Measurements from ENCODE around the gene MAP7D2.

The MAP7D2 gene

GRCh38 chrX:20063153-20063552, 53.6 kb downstream of the MAP7D2 start:
- DNase-seq (ENCODE audit: low read depth), result no peak
- no peaks in the 10 kb centered on the region for H3K36me3 ChIP-seq (ENCODE audit: control insufficient read depth, insufficient read depth, low read length, severe bottlenecking)
- peaks cover 34% of the 10 kb centered on the region for H3K27me3 ChIP-seq (replicated peaks; ENCODE audit: control insufficient read depth, insufficient read depth, low read length)
- H3K9me3 ChIP-seq (ENCODE audit: control insufficient read depth, low read length), result no peaks in the 10 kb centered on the region
- no peak overlapping the region for H3K4me3 ChIP-seq (ENCODE audit: low read length)
- H3K9ac ChIP-seq (ENCODE audit: low read length), result no peak overlapping the region
- H3K4me1 ChIP-seq (ENCODE audit: control insufficient read depth, insufficient read depth, low read length), result peaks cover 17% of the 10 kb centered on the region

DNA sequence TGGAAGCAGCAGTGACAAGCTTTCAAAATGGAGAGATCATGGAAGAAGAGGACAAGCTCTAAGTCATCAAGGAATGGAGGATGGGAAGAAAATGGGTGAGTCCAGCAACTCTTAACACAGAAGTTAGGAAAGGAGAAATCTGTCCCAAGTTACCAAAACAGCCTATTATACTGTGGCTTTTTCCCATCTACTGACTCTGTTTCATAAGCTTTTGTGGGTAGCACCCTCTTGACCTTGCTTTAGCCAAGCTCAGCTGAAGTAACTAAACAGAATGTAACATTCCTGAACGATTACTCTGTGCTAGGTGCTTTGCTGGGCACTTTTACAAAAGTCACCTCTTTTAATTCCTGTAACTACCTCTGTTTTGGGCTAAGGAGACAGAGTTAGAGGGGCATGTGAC, 54.9 kb downstream of the MAP7D2 start:
- Histone ChIP-seq H3K27me3 (replicated peaks; ENCODE audit: control insufficient read depth, insufficient read depth, low read length) (peaks cover 41% of the 10 kb centered on the region), H3K9me3 (ENCODE audit: control insufficient read depth, low read length) (no peaks in the 10 kb centered on the region), H3K36me3 (ENCODE audit: control insufficient read depth, insufficient read depth, low read length, severe bottlenecking) (no peaks in the 10 kb centered on the region), H3K4me1 (ENCODE audit: control insufficient read depth, insufficient read depth, low read length) (peaks cover 4% of the 10 kb centered on the region), H3K9ac (ENCODE audit: low read length) (no peak overlapping the region), H3K4me3 (ENCODE audit: low read length) (no peak overlapping the region)
- DNase-seq (ENCODE audit: low read depth), result peak; percentile 59

DNA sequence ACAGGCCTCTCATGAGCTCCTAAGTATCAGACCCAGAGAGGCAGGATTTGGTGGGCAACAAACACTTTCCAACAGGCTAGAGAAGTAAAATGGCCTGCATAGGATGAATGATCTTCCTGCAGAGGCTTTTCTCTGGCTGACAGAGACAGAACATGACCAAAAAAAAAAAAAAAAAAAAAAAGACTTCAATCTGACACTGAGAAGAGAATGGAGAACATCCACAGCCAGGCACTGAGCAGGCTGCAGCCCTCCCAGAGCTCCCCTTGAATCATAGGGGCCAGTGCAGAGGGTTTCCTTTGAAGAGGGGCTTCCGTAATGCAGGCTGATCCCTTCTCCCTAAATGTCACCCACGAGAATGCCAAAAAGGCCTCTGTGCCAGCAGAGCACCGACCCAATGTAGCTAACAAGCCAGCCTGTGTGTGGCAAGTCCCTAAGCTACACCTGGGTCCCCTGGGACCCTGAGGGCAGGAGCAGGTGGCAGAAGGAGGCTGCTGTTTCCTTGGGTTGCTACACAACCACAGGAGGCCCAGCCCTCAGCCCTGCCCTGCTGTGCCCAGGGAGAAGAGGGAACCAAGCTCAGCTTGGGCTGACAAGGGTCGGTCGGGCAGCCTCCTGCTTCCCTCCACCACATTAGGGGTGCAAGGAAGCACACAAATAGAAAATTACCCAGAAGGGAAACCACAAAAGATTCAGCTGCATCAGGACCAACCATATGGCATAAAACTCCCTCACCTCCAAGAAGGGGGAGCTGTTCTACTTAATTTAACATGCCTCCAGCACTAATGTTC, 55.6 kb downstream of the MAP7D2 start:
- Histone ChIP-seq H3K4me1 (ENCODE audit: control insufficient read depth, insufficient read depth, low read length) (peaks cover 4% of the 10 kb centered on the region), H3K4me3 (ENCODE audit: low read length) (no peak overlapping the region), H3K36me3 (ENCODE audit: control insufficient read depth, insufficient read depth, low read length, severe bottlenecking) (no peaks in the 10 kb centered on the region), H3K9me3 (ENCODE audit: control insufficient read depth, low read length) (no peaks in the 10 kb centered on the region), H3K9ac (ENCODE audit: low read length) (no peak overlapping the region), H3K27me3 (replicated peaks; ENCODE audit: control insufficient read depth, insufficient read depth, low read length) (peaks cover 48% of the 10 kb centered on the region)
- DNase-seq (ENCODE audit: low read depth), result no peak

- H3K4me3 ChIP-seq (ENCODE audit: low read length), result no peak overlapping the region
- peaks cover 4% of the 10 kb centered on the region for H3K4me1 ChIP-seq (ENCODE audit: control insufficient read depth, insufficient read depth, low read length)
- H3K36me3 ChIP-seq (ENCODE audit: control insufficient read depth, insufficient read depth, low read length, severe bottlenecking), result no peaks in the 10 kb centered on the region
- no peaks in the 10 kb centered on the region for H3K9me3 ChIP-seq (ENCODE audit: control insufficient read depth, low read length)
- peaks cover 56% of the 10 kb centered on the region for H3K27me3 ChIP-seq (replicated peaks; ENCODE audit: control insufficient read depth, insufficient read depth, low read length)
- DNase-seq (ENCODE audit: low read depth), result no peak
- no peak overlapping the region for H3K9ac ChIP-seq (ENCODE audit: low read length)
These were observed 57.1 kb downstream of the MAP7D2 start for GRCh38 chrX:20059467-20060128.

GRCh38 chrX:20057479-20057878, 59.2 kb downstream of the MAP7D2 start:
- Histone ChIP-seq H3K9ac (ENCODE audit: low read length) (no peak overlapping the region), H3K27me3 (replicated peaks; ENCODE audit: control insufficient read depth, insufficient read depth, low read length) (peaks cover 37% of the 10 kb centered on the region), H3K4me1 (ENCODE audit: control insufficient read depth, insufficient read depth, low read length) (peaks cover 4% of the 10 kb centered on the region), H3K4me3 (ENCODE audit: low read length) (no peak overlapping the region), H3K36me3 (ENCODE audit: control insufficient read depth, insufficient read depth, low read length, severe bottlenecking) (no peaks in the 10 kb centered on the region), H3K9me3 (ENCODE audit: control insufficient read depth, low read length) (no peaks in the 10 kb centered on the region)
- no peak for DNase-seq (ENCODE audit: low read depth)

DNA sequence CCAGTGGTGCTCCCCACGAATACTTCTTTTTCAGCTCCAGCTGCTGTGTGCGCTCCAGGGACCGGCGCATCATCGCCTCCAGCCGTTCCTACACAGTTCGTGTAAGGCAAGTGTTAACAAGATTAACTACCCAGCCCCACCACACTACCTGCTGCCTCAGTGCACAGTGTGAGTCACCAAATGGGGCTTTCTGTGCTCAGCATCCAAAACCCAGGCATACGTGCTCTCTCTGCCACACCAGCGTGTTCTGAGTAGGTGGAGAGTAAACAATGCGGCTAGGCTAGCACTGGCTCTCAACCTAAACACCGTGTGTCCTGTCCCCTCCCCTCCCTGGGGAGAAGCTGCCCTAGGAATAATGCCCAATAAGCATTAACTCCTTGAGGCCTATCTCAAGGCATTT, 60.0 kb downstream of the MAP7D2 start:
- H3K36me3 ChIP-seq (ENCODE audit: control insufficient read depth, insufficient read depth, low read length, severe bottlenecking), result no peaks in the 10 kb centered on the region
- no peaks in the 10 kb centered on the region for H3K4me1 ChIP-seq (ENCODE audit: control insufficient read depth, insufficient read depth, low read length)
- peaks cover 42% of the 10 kb centered on the region for H3K27me3 ChIP-seq (replicated peaks; ENCODE audit: control insufficient read depth, insufficient read depth, low read length)
- no peak overlapping the region for H3K9ac ChIP-seq (ENCODE audit: low read length)
- no peak for DNase-seq (ENCODE audit: low read depth)
- no peak overlapping the region for H3K4me3 ChIP-seq (ENCODE audit: low read length)
- no peaks in the 10 kb centered on the region for H3K9me3 ChIP-seq (ENCODE audit: control insufficient read depth, low read length)

DNA sequence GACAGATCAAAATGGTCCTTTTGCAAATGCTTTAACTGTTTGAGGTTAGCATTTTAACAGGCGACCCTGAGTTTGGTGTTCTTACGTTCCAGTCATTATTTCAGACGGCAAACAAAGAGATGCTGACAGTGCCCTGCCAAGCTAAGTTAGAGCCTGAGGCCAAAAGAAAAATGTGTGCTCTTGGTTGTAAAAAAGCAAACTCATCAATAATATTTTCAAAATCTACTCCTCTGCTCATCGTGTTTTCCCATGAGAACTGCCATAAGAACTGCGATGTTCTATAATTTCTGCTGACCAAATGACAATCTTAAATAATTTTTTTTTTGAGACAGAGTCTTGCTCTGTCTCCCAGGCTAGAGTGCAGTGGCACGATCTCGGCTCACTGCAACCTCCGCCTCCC, 63.2 kb downstream of the MAP7D2 start:
- H3K36me3 ChIP-seq (ENCODE audit: control insufficient read depth, insufficient read depth, low read length, severe bottlenecking), result no peaks in the 10 kb centered on the region
- no peak overlapping the region for H3K4me3 ChIP-seq (ENCODE audit: low read length)
- no peaks in the 10 kb centered on the region for H3K4me1 ChIP-seq (ENCODE audit: control insufficient read depth, insufficient read depth, low read length)
- peaks cover 34% of the 10 kb centered on the region for H3K27me3 ChIP-seq (replicated peaks; ENCODE audit: control insufficient read depth, insufficient read depth, low read length)
- H3K9me3 ChIP-seq (ENCODE audit: control insufficient read depth, low read length), result peaks cover 4% of the 10 kb centered on the region
- H3K9ac ChIP-seq (ENCODE audit: low read length), result no peak overlapping the region
- no peak for DNase-seq (ENCODE audit: low read depth)

GRCh38 chrX:20046864-20047263, 69.8 kb downstream of the MAP7D2 start:
- no peaks in the 10 kb centered on the region for H3K4me1 ChIP-seq (ENCODE audit: control insufficient read depth, insufficient read depth, low read length)
- H3K9me3 ChIP-seq (ENCODE audit: control insufficient read depth, low read length), result peaks cover 4% of the 10 kb centered on the region
- H3K27me3 ChIP-seq (replicated peaks; ENCODE audit: control insufficient read depth, insufficient read depth, low read length), result peaks cover 9% of the 10 kb centered on the region
- H3K4me3 ChIP-seq (ENCODE audit: low read length), result no peak overlapping the region
- no peak overlapping the region for H3K9ac ChIP-seq (ENCODE audit: low read length)
- no peak for DNase-seq (ENCODE audit: low read depth)
- no peaks in the 10 kb centered on the region for H3K36me3 ChIP-seq (ENCODE audit: control insufficient read depth, insufficient read depth, low read length, severe bottlenecking)

DNA sequence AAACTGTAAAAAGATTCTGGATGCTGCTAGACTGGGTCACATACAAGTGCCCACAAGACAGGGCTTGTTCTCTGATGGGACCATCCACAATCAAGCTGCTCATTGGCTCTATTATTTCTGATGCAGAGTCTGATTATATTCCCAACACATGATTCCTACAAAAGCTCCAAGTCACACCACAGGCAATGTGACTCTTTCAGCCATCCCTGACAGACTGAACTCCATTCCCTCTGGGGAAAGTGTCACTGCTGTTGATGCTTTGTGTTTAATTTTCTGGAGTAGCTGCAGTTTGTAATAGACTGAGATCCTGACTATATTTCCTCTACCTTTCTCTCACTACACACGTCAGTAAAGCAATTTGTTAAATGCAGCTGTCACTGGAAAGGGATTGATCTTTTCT, 70.5 kb downstream of the MAP7D2 start:
- DNase-seq (ENCODE audit: low read depth), result no peak
- Histone ChIP-seq H3K4me1 (ENCODE audit: control insufficient read depth, insufficient read depth, low read length) (no peaks in the 10 kb centered on the region), H3K36me3 (ENCODE audit: control insufficient read depth, insufficient read depth, low read length, severe bottlenecking) (no peaks in the 10 kb centered on the region), H3K27me3 (replicated peaks; ENCODE audit: control insufficient read depth, insufficient read depth, low read length) (peaks cover 8% of the 10 kb centered on the region), H3K9ac (ENCODE audit: low read length) (no peak overlapping the region), H3K4me3 (ENCODE audit: low read length) (no peak overlapping the region), H3K9me3 (ENCODE audit: control insufficient read depth, low read length) (peaks cover 4% of the 10 kb centered on the region)

DNA sequence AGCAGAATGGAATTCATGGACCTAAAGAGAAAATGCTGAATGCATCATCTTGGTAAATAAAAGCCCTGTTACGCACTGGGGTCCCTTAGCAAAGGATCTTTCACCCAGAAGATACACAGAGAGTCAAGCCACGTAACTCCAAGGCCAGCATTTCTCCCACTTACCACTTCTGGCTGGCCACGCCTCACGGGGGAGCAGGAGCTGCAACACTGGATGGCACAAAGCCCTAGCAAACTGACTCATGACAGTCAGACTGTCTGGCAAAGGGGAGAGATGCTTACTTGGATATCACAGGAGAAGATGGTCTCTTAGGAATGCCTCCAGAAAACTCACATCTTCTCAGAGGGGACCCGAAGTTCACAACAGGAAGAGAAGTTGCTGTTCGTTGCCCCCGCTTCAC, 74.5 kb downstream of the MAP7D2 start:
- DNase-seq (ENCODE audit: low read depth), result no peak
- Histone ChIP-seq H3K4me1 (ENCODE audit: control insufficient read depth, insufficient read depth, low read length) (no peaks in the 10 kb centered on the region), H3K27me3 (replicated peaks; ENCODE audit: control insufficient read depth, insufficient read depth, low read length) (peaks cover 4% of the 10 kb centered on the region), H3K9me3 (ENCODE audit: control insufficient read depth, low read length) (no peaks in the 10 kb centered on the region), H3K4me3 (ENCODE audit: low read length) (no peak overlapping the region), H3K9ac (ENCODE audit: low read length) (no peak overlapping the region), H3K36me3 (ENCODE audit: control insufficient read depth, insufficient read depth, low read length, severe bottlenecking) (no peaks in the 10 kb centered on the region)

DNA sequence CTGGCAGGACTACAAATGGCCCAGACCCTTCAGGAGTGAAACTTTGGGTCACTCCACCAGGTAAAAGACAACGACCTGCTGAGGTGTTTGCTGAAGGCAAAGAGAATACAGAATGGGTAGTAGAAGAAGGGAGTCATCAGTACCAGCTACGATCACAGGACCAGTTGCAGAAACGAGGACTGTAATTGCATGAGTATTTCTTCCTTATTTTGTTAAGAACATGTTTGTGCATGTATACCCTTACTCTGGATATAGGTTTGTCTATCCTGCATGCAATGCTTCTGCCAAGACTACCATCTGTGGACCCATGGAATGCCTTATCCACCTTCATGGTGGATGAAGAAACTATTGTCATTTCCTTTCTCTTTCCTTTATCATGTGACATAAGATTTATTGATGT, 77.7 kb downstream of the MAP7D2 start:
- Histone ChIP-seq H3K9me3 (ENCODE audit: control insufficient read depth, low read length) (no peaks in the 10 kb centered on the region), H3K9ac (ENCODE audit: low read length) (no peak overlapping the region), H3K36me3 (ENCODE audit: control insufficient read depth, insufficient read depth, low read length, severe bottlenecking) (no peaks in the 10 kb centered on the region), H3K4me3 (ENCODE audit: low read length) (no peak overlapping the region), H3K4me1 (ENCODE audit: control insufficient read depth, insufficient read depth, low read length) (no peaks in the 10 kb centered on the region), H3K27me3 (replicated peaks; ENCODE audit: control insufficient read depth, insufficient read depth, low read length) (peaks cover 5% of the 10 kb centered on the region)
- DNase-seq (ENCODE audit: low read depth), result no peak

Measured in adipocyte (in vitro differentiated cells).